H1 (cell line): ENCODE data around the gene ELL. TPM values are rescaled to one million over a fixed set of nuclear protein-coding genes. Genes with fewer than 3 reads are reported as not detected.

Source experiments
- CTCF ChIA-PET: fragments of 300-600 bp; sonication (Branson Sonifier 250); formaldehyde crosslinking; loops from one replicate; lab custom pipeline; 2021; ENCODE audit not compliant: partially characterized antibody; lab: Charles Lee
- POLR2A ChIA-PET: fragments of 300-600 bp; sonication (Branson Sonifier 250); formaldehyde crosslinking; loops from one replicate; lab custom pipeline; 2021; ENCODE audit warnings: inconsistent platforms; ENCODE audit not compliant: partially characterized antibody; lab: Charles Lee
- DNase-seq, 2 experiments: peaks; one replicate each; pipeline versions ENCODE4 v3.0.0 to v3.0.0-alpha.2; 2010 to 2022; ENCODE audit warnings: low spot score in 2 of 2, low read depth in 1 of 2, mixed read lengths in 1 of 2
- FAIRE-seq: peaks from 2 replicates; lab custom pipeline; 2011; peaks lifted over from hg19 to GRCh38; lab: Jason Lieb, UNC
- H2AFZ ChIP-seq: 2 replicates; pipeline ENCODE4 v1.8.1; 2012; ENCODE audit warnings: low read length, inconsistent platforms
- H2AK5ac ChIP-seq: 2 replicates; pipeline ENCODE4 v1.6.1; 2013; ENCODE audit warnings: low read depth, low read length
- H2BK120ac ChIP-seq: replicated peaks from 2 replicates; pipeline ENCODE3; 2013; ENCODE audit warnings: low read depth, low read length, inconsistent platforms
- H2BK12ac ChIP-seq: 2 replicates; pipeline ENCODE4 v1.6.1; 2013; ENCODE audit warnings: low read depth, low read length
- H2BK15ac ChIP-seq: 2 replicates; pipeline ENCODE4 v1.6.1; 2013; ENCODE audit warnings: low read length
- H2BK20ac ChIP-seq: 2 replicates; pipeline ENCODE4 v1.6.1; 2013; ENCODE audit warnings: low read length
- H2BK5ac ChIP-seq: 2 replicates; pipeline ENCODE4 v1.6.1; 2013; ENCODE audit warnings: low read depth, low read length
- H3K14ac ChIP-seq: 2 replicates; pipeline ENCODE4 v1.6.1; 2013; ENCODE audit warnings: inconsistent platforms; ENCODE audit not compliant: insufficient read length
- H3K18ac ChIP-seq: 2 replicates; pipeline ENCODE4 v1.6.1; 2013; ENCODE audit warnings: low read length; ENCODE audit errors: extremely low read depth
- H3K23ac ChIP-seq: 2 replicates; pipeline ENCODE4 v1.6.1; 2013; ENCODE audit warnings: inconsistent platforms; ENCODE audit not compliant: insufficient read length
- H3K23me2 ChIP-seq: 2 replicates; pipeline ENCODE4 v1.6.1; 2013; ENCODE audit warnings: low read depth, low read length
- H3K27ac ChIP-seq: 2 replicates; pipeline ENCODE4 v1.6.1; 2011; ENCODE audit warnings: low read depth, low read length, inconsistent platforms
- H3K27me3 ChIP-seq, 4 experiments: replicated peaks in 1 of 4; 1 replicate in 1 of 4; 2 replicates in 3 of 4; pipeline versions ENCODE4 v1.6.1 to v1.8.1; 2011 to 2013; ENCODE audit warnings: low read length in 3 of 4, mild to moderate bottlenecking in 3 of 4, inconsistent platforms in 2 of 4, mixed read lengths in 2 of 4, moderate library complexity in 1 of 4; ENCODE audit not compliant: control insufficient read depth in 3 of 4, insufficient read depth in 3 of 4; ENCODE audit errors: extremely low read depth in 1 of 4
- H3K36me3 ChIP-seq, 4 experiments: 2 replicates each; pipeline versions ENCODE4 v1.6.1 to v1.8.1; 2011 to 2013; ENCODE audit warnings: mild to moderate bottlenecking in 4 of 4, low read length in 3 of 4, moderate library complexity in 2 of 4, control low read depth in 1 of 4, inconsistent platforms in 1 of 4; ENCODE audit not compliant: insufficient read depth in 4 of 4, control insufficient read depth in 2 of 4
- H3K4ac ChIP-seq: replicated peaks from 2 replicates; pipeline ENCODE3; 2013; ENCODE audit warnings: low read length, low read depth, mixed read lengths, inconsistent platforms; ENCODE audit not compliant: insufficient read length
- H3K4me1 ChIP-seq, 4 experiments: replicated peaks in 1 of 4; 1 replicate in 1 of 4; 2 replicates in 3 of 4; pipeline versions ENCODE4 v1.6.1 to v1.8.1; 2011 to 2013; ENCODE audit warnings: low read length in 3 of 4, inconsistent platforms in 2 of 4, mixed read lengths in 1 of 4; ENCODE audit not compliant: insufficient read depth in 4 of 4, control insufficient read depth in 3 of 4
- H3K4me2 ChIP-seq, 2 experiments: 2 replicates each; pipeline versions ENCODE4 v1.6.1 to v1.8.1; 2011 to 2013; ENCODE audit warnings: low read depth in 2 of 2, low read length in 2 of 2, control low read depth in 1 of 2, inconsistent platforms in 1 of 2, mild to moderate bottlenecking in 1 of 2; ENCODE audit not compliant: insufficient read depth in 1 of 2
- H3K4me3 ChIP-seq, 4 experiments: fragments of 200-600, 300-600 bp in 1 of 4; sonication (generic), shearing (Covaris generic), sonication (Bioruptor Twin) in 1 of 4; 2 replicates each; pipeline versions ENCODE4 v1.5.1 to v1.8.1; 2011 to 2016; ENCODE audit warnings: low read length in 4 of 4, low read depth in 3 of 4, control low read depth in 2 of 4, inconsistent platforms in 2 of 4, mild to moderate bottlenecking in 2 of 4, mixed read lengths in 1 of 4, moderate library complexity in 1 of 4; ENCODE audit not compliant: insufficient read depth in 2 of 4; ENCODE audit errors: extremely low read depth in 1 of 4
- H3K56ac ChIP-seq: replicated peaks from 2 replicates; pipeline ENCODE3; 2013; ENCODE audit warnings: low read depth, mild to moderate bottlenecking, mixed read lengths, low read length, inconsistent platforms; ENCODE audit not compliant: insufficient read length
- H3K79me1 ChIP-seq: 2 replicates; pipeline ENCODE4 v1.6.1; 2013; ENCODE audit warnings: low read depth, low read length, control low read depth
- H3K79me2 ChIP-seq, 2 experiments: 2 replicates each; pipeline versions ENCODE4 v1.6.1 to v1.8.1; 2012 to 2013; ENCODE audit warnings: low read length in 2 of 2, mild to moderate bottlenecking in 2 of 2, inconsistent platforms in 1 of 2; ENCODE audit not compliant: insufficient read depth in 2 of 2, control insufficient read depth in 1 of 2
- H3K9ac ChIP-seq, 4 experiments: replicated peaks in 1 of 4; 1 replicate in 1 of 4; 2 replicates in 3 of 4; pipeline versions ENCODE4 v1.6.1 to v1.8.1; 2011 to 2013; ENCODE audit warnings: low read depth in 3 of 4, low read length in 3 of 4, control low read depth in 2 of 4, mild to moderate bottlenecking in 2 of 4, moderate library complexity in 2 of 4, inconsistent platforms in 1 of 4; ENCODE audit errors: extremely low read depth in 1 of 4
- H3K9me3 ChIP-seq, 2 experiments: 2 replicates each; pipeline versions ENCODE4 v1.6.1 to v1.8.1; 2012 to 2013; ENCODE audit warnings: mild to moderate bottlenecking in 2 of 2, moderate library complexity in 2 of 2, control low read depth in 1 of 2, inconsistent platforms in 1 of 2, low read depth in 1 of 2, low read length in 1 of 2, mixed read lengths in 1 of 2; ENCODE audit not compliant: insufficient read depth in 2 of 2
- H4K20me1 ChIP-seq, 2 experiments: replicated peaks in 1 of 2; 2 replicates each; pipeline versions ENCODE3 to v1.8.1; 2011 to 2013; ENCODE audit warnings: inconsistent platforms in 2 of 2, low read length in 2 of 2, mild to moderate bottlenecking in 1 of 2; ENCODE audit not compliant: insufficient read depth in 2 of 2, control insufficient read depth in 1 of 2
- H4K5ac ChIP-seq: 2 replicates; pipeline ENCODE4 v1.6.1; 2013; ENCODE audit warnings: low read length, low read depth, mixed read lengths, inconsistent platforms; ENCODE audit not compliant: insufficient read length
- H4K8ac ChIP-seq: 2 replicates; pipeline ENCODE4 v1.8.0; 2013; ENCODE audit warnings: mild to moderate bottlenecking, moderate library complexity, low read length, inconsistent platforms; ENCODE audit not compliant: insufficient read depth; ENCODE audit errors: extremely low read depth
- H4K91ac ChIP-seq: replicated peaks from 2 replicates; pipeline ENCODE3; 2013; ENCODE audit warnings: low read length, mixed read lengths, inconsistent platforms; ENCODE audit not compliant: insufficient read length
- ZNF274 ChIP-seq: IDR thresholded peaks from 2 replicates; pipeline ENCODE4 v1.7.0; 2012; ENCODE audit warnings: low read length, borderline replicate concordance; ENCODE audit errors: extremely low read depth
- WGBS, 2 experiments: shearing (Covaris generic) in 1 of 2; methylation state at CpG; one replicate each; pipeline versions ENCODE4 v1.1.6 to v1.1.7; 2013 to 2015; ENCODE audit warnings: low lambda C conversion rate in 2 of 2, mixed read lengths in 2 of 2, inconsistent platforms in 1 of 2, low coverage in 1 of 2, missing lambda C conversion rate in 1 of 2; ENCODE audit not compliant: insufficient replicate concordance in 2 of 2, insufficient coverage in 1 of 2, insufficient read length in 1 of 2; ENCODE audit errors: extremely low coverage in 1 of 2, missing lambda C conversion rate in 1 of 2; 5-methylcytosine and 5-hydroxymethylcytosine counted together
- polyA plus RNA-seq, 7 experiments: library from polyadenylated mRNA; depleted of rRNA in 3 of 7; stranded (reverse) in 5 of 7; unstranded in 2 of 7; fragments of >200 nt in 5 of 7; fragments of 200-250 nt in 2 of 7; gene quantifications; 1 replicate in 5 of 7; 2 replicates in 1 of 7; 4 replicates in 1 of 7; pipeline versions ENCODE4 v1.2.1 to v1.2.3, GENCODE V29; 2011 to 2013; ENCODE audit warnings: missing spikeins in 2 of 7, mixed read lengths in 2 of 7
- total RNA-seq: library from RNA; stranded (reverse); fragmentation: NEBNext Ultra II Directional; extraction: Animal tissue kit (Norgen Biotek cat#: 25700); gene quantifications from 2 replicates; pipeline ENCODE4 v1.2.1, GENCODE V29; 2021

The ELL gene
- total and polyA plus RNA-seq, 2 of the 8 experiments (the other 6 are each of a cell fraction or from before 2014, with no cell fraction given): 5.2 to 10.5 TPM

DNA sequence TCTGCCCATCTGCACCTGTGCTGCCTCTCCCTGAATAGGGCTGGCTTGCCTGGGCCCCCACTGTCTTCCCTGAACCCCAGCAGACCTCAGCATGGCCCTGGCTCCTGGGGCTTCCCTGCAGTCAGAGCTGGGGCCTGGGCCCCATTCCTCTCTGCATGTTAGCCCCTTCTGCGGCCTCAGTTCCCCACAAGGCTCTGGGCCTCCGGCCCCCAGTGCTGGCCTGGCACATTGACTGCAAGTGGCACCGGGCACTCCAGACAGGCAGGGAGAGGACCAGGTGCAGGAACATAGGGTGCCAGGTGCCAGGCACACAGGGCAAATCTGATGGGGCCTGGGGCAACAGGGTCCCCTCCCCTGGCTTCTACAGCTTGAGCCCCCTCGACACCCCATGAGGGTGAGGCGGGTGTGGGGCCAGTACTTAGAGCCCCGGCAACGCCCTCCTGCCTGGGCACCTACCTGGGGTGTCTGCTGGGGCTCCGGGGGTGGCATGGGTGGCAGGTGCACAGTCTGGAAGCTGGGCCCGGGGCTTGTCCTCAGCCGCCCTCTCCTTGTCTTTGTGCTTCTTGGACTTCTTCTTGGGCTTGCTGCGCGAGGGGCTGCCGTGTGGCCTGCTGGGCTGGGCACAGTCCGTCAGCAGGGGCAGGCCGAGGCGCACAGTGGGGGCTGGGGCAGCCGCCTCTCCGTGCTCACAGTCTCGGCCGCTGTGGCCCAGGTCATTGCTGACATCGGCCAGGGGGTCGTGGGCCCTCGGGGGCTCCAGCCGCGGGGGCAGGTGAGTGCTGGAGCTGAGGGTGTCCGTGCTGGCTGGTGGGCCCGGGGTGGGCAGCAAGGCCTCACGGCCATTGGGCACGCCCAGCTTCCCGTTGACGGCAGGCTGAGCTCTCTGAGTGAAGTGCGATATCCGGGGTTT lies 71.6 kb downstream of the ELL start:
- Histone ChIP-seq H3K36me3 (peaks cover 0 to 13% (median 4%) of the 10 kb centered on the region in 4 experiments; a peak in 3 of 8 replicates), H2BK12ac (no peak overlapping the region), H3K23me2 (no peaks in the 10 kb centered on the region), H4K5ac (no peak overlapping the region), H2BK20ac (no peak overlapping the region), H3K14ac (no peak overlapping the region), H4K91ac (no peak overlapping the region), H3K9ac (no peak overlapping the region), H3K4me1 (no peaks in the 10 kb centered on the region; a peak in 3 of 7 replicates), H2BK15ac (no peak overlapping the region), H3K4ac (no peak overlapping the region), H3K27me3 (no peaks in the 10 kb centered on the region), H2BK5ac (no peak overlapping the region), H3K18ac (no peak overlapping the region), H4K20me1 (peaks cover 0 to 3% of the 10 kb centered on the region in 2 experiments), H3K4me3 (no peak overlapping the region), H2AK5ac (no peak overlapping the region), H2AFZ (no peak overlapping the region), H4K8ac (peak overlapping the region; percentile 84; the same call in 1 of the 2 replicates), H3K27ac (no peak overlapping the region), H3K4me2 (no peak overlapping the region), H3K56ac (no peak overlapping the region), H2BK120ac (no peak overlapping the region), H3K23ac (no peak overlapping the region), H3K79me1 (no peaks in the 10 kb centered on the region), H3K9me3 (no peaks in the 10 kb centered on the region), H3K79me2 (no peaks in the 10 kb centered on the region)
- WGBS, 2 experiments: 88% methylated on average over 27 of the region's 33 CpGs; no CpG with 5 or more reads in 1 of the 2 experiments
- POLR2A ChIA-PET: interaction anchor here (0.6 to 1.5 kb wide), 6 partner anchors 10 to 381 kb away, joined by 3 to 6 read pairs (median 3); partner anchors contain the start of gene UPF1
- CTCF ChIA-PET: interaction anchor here (0.5 to 13.5 kb wide), 43 partner anchors 10 to 445 kb away, joined by 3 to 143 read pairs (median 4); partner anchors contain the start of genes CERS1, COMP, REX1BD and SSBP4
- no peak for FAIRE-seq
- DNase-seq: no peak
- no peak for TF ChIP-seq ZNF274
